Lower leg skin (tissue), 4 donors: Measurements from ENCODE around the gene NPHS1. TPM values are rescaled to one million over a fixed set of nuclear protein-coding genes. Genes with fewer than 3 reads are reported as not detected.

Experiments used
- DNase-seq, 2 donors: peaks; one replicate each; pipeline ENCODE4 v3.0.0-alpha.2; 2019; ENCODE audit warnings: low spot score in 2 of 2
- H3K4me3 ChIP-seq: fragments of 200-600 bp; sonication (generic); 2 replicates; pipeline ENCODE4 v1.5.1; 2017; ENCODE audit warnings: mild to moderate bottlenecking, low read depth; ENCODE audit not compliant: poor library complexity, severe bottlenecking
- POLR2A ChIP-seq, 2 donors: fragments of 450-650 bp; IDR thresholded peaks; one replicate each; pipeline ENCODE4 v1.6.1; 2016 to 2017; ENCODE audit warnings: antibody characterized with exemption in 2 of 2, mild to moderate bottlenecking in 1 of 2, moderate library complexity in 1 of 2
- WGBS, 2 donors: methylation state at CpG; one replicate each; pipeline ENCODE4 v1.1.5; 2018; 5-methylcytosine and 5-hydroxymethylcytosine counted together
- intact Hi-C: fragments of 100-400 bp; cut with DNase I; formaldehyde crosslinking; loops from one replicate; pipeline ENCODE4 v1.15.0; 2023; ENCODE audit warnings: low total_unique reads
- total RNA-seq, 4 donors: library from RNA; depleted of rRNA; stranded (reverse); fragments of >200 nt; gene quantifications; one replicate each; pipeline ENCODE4 v1.1.0, GENCODE V29; 2016
- TF ChIP-seq, protein P1 (sequence below), 3 donors: fragments of 450-650 bp; IDR thresholded peaks; one replicate each; pipeline ENCODE4 v1.5.1; 2016; ENCODE audit warnings: antibody characterized with exemption in 3 of 3, mild to moderate bottlenecking in 3 of 3, moderate library complexity in 2 of 3

NPHS1 gene
- total RNA-seq, 4 donors from 2014 or later: not detected

DNA sequence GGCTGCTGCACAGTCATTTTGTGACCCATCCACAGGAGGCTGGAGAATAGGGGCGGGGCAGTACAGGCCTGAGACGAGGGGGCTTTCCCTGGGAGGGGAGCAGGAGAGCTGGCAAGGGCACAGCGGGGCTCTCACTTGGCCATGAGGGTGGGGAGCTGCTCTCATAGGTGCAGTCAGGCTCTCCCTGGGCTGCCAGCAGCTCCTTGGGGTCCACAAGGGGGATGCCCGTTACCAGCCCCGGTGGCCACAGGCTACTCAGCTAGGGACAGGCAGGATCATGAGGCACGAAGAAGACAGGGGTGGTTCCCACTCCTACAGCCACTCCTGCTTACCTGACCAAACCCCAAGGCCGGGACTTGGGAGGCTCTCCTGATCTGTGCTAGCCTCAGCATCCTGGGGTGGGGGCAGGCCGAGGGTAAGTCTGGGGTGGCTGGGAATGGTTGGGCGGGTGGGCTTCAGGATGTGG is 60.5 kb downstream of the NPHS1 start:
- intact Hi-C loops: loop anchor here (5.0 kb wide), 1 partner anchor 605 kb away; no protein-coding TSS in a partner anchor
- no peak for DNase-seq
- no peak overlapping the region for H3K4me3 ChIP-seq
- WGBS, 2 donors: 84 to 92% methylated on average over 8 to 9 of the region's 9 CpGs
- TF ChIP-seq, protein P1, sequence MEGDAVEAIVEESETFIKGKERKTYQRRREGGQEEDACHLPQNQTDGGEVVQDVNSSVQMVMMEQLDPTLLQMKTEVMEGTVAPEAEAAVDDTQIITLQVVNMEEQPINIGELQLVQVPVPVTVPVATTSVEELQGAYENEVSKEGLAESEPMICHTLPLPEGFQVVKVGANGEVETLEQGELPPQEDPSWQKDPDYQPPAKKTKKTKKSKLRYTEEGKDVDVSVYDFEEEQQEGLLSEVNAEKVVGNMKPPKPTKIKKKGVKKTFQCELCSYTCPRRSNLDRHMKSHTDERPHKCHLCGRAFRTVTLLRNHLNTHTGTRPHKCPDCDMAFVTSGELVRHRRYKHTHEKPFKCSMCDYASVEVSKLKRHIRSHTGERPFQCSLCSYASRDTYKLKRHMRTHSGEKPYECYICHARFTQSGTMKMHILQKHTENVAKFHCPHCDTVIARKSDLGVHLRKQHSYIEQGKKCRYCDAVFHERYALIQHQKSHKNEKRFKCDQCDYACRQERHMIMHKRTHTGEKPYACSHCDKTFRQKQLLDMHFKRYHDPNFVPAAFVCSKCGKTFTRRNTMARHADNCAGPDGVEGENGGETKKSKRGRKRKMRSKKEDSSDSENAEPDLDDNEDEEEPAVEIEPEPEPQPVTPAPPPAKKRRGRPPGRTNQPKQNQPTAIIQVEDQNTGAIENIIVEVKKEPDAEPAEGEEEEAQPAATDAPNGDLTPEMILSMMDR (IDR thresholded peaks at IDR 0.05): no peak
- no peak for TF ChIP-seq POLR2A (IDR thresholded peaks at IDR 0.05)

GRCh38 chr19:35790981-35791813 is 61.1 kb downstream of the NPHS1 start:
- 61 to 62% methylated on average over 10 to 18 of the region's 20 CpGs for WGBS, 2 donors
- intact Hi-C loops: loop anchor here (5.0 kb wide), 1 partner anchor 606 kb away; no protein-coding TSS in a partner anchor
- no peak overlapping the region for H3K4me3 ChIP-seq
- no peak for TF ChIP-seq POLR2A (IDR thresholded peaks at IDR 0.05)
- TF ChIP-seq, protein P1 (IDR thresholded peaks at IDR 0.05): no peak
- no peak for DNase-seq

- intact Hi-C loops: loop anchor here (5.0 kb wide), 1 partner anchor 607 kb away; no protein-coding TSS in a partner anchor
- 77 to 90% methylated on average over 8 to 10 of the region's 19 CpGs for WGBS, 2 donors
- TF ChIP-seq, protein P1 (IDR thresholded peaks at IDR 0.05): no peak
- TF ChIP-seq POLR2A (IDR thresholded peaks at IDR 0.05): no peak
- H3K4me3 ChIP-seq: no peak overlapping the region
- no peak for DNase-seq
Observed at GRCh38 chr19:35789978-35790944, 62.0 kb downstream of the NPHS1 start.

GRCh38 chr19:35789195-35789977 is 62.9 kb downstream of the NPHS1 start:
- intact Hi-C loops: no loop called here
- no peak overlapping the region for H3K4me3 ChIP-seq
- DNase-seq: no peak
- TF ChIP-seq, protein P1 (IDR thresholded peaks at IDR 0.05): no peak
- no peak for TF ChIP-seq POLR2A (IDR thresholded peaks at IDR 0.05)
- 79 to 84% methylated on average over 11 of the region's 11 CpGs for WGBS, 2 donors
